HL-60/S4 treated with phorbol 12-myristate 13-acetate at 8.2 ng/mL for 4 days and 3 days (cell line): Measurements from ENCODE around the gene BRD4.

Experiments used
- in situ Hi-C: fragments of 300-500 bp; cut with MboI; formaldehyde crosslinking; loops from 2 replicates; pipeline ENCODE4 v1.15.0; 2022; ENCODE audit warnings: low sequenced_read_pairs

Gene BRD4

GRCh38 chr19:15198951-15199660 lies 133.2 kb downstream of the BRD4 start:
- in situ Hi-C loops: no loop called here

DNA sequence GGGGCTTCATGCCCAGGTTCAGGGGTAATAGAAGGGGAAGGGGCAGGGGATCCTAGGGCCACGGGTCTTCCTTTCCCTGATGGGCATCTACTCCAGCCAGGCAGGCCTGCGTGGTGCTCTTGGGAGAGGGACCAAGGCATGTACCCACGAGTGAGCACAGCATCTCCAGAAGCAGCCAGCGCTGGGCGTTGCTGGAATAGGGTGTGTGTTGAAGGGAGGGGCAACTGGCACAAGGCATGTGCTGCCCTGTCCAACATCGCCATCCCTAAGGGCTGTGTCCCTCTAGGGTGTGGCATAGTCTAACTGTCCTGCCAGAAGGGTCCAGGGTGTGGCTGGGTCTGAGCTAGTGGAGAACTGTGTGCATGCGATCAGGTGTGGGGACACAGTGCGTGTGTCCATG lies 134.4 kb downstream of the BRD4 start:
- in situ Hi-C loops: no loop called here

GRCh38 chr19:15197275-15197941 lies 134.9 kb downstream of the BRD4 start:
- in situ Hi-C loops: no loop called here

GRCh38 chr19:15196360-15197005 lies 135.9 kb downstream of the BRD4 start:
- in situ Hi-C loops: no loop called here

DNA sequence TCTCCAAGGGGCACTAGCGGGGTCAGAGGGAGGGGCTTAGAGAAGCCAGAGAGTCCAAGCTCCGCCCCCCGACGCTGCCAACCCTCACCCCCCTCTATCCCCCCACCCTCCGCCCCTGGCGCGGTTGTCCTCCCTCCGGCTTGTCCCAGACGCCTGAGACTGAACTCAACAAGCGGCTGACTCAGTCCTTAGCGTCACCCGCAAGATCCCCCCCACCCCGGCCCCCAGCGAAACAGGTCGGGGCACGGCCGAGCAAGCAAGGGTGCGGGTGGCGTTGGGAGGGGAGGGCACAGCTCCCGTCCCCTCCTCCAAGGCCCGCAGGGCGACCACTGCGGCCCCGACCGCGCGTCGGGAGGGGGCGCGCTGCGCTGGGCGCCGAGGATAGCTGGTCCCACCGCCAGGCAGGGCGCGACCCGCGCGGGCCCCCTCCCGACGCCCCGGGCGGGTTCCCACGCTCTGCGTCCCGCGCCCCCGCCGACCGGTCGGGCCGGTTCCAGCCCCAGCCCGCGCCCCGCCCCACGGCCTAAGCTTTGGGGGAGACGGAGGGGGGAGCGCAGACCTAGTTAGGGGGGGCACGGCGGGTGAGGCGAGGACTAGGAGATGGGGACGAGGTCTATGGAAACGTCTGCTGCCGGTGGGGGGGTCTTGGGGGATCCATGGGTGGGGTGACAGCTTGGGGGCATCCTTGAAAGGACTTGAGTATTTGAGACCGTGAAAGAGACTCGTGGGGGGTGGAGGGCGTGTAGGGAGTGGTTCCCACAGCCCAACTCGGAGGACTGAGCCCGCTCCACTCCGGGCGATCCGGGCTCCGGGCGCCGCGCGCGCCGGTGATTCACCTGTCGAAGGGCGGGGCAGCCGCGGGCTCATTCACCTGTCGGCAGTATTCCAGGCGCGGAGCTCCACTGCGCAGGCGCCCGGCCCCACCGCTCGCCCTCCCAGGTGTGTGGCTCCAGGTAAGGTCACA lies 136.7 kb downstream of the BRD4 start:
- in situ Hi-C loops: no loop called here

- in situ Hi-C loops: no loop called here
Observed at GRCh38 chr19:15194938-15195337, 137.4 kb downstream of the BRD4 start.

DNA sequence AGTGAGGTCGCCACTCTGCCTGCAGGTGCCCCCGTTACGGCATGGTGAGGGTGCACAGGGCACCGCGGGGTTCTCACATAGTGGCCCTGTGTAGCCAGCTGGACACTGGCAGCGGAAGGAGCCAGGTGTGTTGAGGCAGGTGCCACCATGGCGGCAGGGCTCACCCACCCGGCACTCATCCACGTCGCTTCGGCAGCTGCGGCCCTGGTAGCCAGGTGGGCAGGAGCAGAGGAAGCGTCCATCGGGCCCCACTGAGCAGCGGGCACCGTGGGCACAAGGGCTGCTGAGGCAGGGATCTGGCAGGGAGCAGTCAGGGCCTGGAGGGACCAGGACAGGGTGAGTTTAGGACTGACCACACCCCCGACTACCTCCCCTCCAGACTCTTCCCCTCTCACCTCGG lies 140.4 kb downstream of the BRD4 start:
- in situ Hi-C loops: no loop called here

GRCh38 chr19:15191514-15191913 lies 140.8 kb downstream of the BRD4 start:
- in situ Hi-C loops: no loop called here

- in situ Hi-C loops: loop anchor here (10.0 kb wide), 1 partner anchor 66 kb away; no protein-coding TSS in a partner anchor
Observed at GRCh38 chr19:15188851-15189250, 143.5 kb downstream of the BRD4 start.

- in situ Hi-C loops: loop anchor here (10.0 kb wide), 1 partner anchor 67 kb away; no protein-coding TSS in a partner anchor
Observed at GRCh38 chr19:15187026-15188007, 145.0 kb downstream of the BRD4 start.
